Activated naive CD8-positive, alpha-beta T cell (primary cell): ENCODE measurements around the gene SPSB4.

Experiments
- H3K27ac Mint-ChIP-seq: one replicate; pipeline ENCODE4 v1.8.0; 2021; ENCODE audit warnings: mixed read lengths
- H3K27me3 Mint-ChIP-seq: one replicate; pipeline ENCODE4 v1.8.0; 2021; ENCODE audit warnings: mixed read lengths
- H3K36me3 Mint-ChIP-seq: one replicate; pipeline ENCODE4 v1.8.0; 2021; ENCODE audit warnings: mixed read lengths
- H3K4me1 Mint-ChIP-seq: one replicate; pipeline ENCODE4 v1.8.0; 2021; ENCODE audit warnings: low read depth, mixed read lengths
- H3K4me3 Mint-ChIP-seq: one replicate; pipeline ENCODE4 v1.8.0; 2021; ENCODE audit warnings: mild to moderate bottlenecking, mixed read lengths
- H3K9me3 Mint-ChIP-seq: one replicate; pipeline ENCODE4 v1.8.0; 2021; ENCODE audit warnings: low read depth, mixed read lengths

The SPSB4 gene

DNA sequence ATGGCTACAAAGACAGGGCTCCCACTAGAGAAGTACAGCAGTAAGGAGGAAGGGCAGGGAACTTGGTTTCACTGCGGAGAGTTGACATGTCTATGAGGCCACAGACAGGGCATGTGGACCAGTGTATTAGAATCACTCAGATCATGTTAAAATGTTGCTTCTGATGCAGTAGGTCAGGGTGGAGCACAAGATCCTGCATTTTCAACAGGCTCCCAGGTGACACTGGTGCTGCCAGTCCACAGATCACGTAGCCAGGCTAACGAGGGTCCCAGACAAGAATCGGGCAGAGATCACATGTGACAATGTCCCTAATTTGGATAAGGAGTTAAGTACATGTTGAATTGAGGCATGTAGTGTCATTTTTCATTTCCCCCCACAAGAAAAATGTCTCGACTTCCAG lies 73.6 kb downstream of the SPSB4 start:
- H3K9me3 Mint-ChIP-seq: no peaks in the 10 kb centered on the region
- no peaks in the 10 kb centered on the region for H3K4me1 Mint-ChIP-seq
- no peak overlapping the region for H3K4me3 Mint-ChIP-seq
- H3K27me3 Mint-ChIP-seq: peaks cover 3% of the 10 kb centered on the region
- no peak overlapping the region for H3K27ac Mint-ChIP-seq
- no peaks in the 10 kb centered on the region for H3K36me3 Mint-ChIP-seq

DNA sequence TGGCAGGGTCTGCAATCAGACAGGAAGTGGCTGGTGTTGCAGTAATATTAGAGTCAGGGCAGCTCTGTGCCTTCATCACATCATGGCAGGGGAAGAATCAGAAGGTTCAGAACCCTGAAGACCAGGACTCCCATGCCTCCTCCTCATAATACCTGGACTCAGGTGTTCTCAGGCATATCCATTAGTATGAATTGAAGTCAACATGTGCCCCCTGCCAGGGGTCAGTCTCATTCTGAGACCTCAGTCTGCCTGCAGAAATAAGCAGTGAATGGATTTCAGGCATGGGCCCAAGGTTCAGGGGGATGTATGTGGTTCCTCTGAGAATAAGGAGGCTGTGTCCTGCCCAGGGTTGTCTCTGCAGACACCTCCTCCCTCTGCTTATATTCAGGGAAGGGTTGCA lies 74.2 kb downstream of the SPSB4 start:
- no peak overlapping the region for H3K27ac Mint-ChIP-seq
- no peaks in the 10 kb centered on the region for H3K4me1 Mint-ChIP-seq
- peaks cover 3% of the 10 kb centered on the region for H3K27me3 Mint-ChIP-seq
- no peak overlapping the region for H3K4me3 Mint-ChIP-seq
- H3K9me3 Mint-ChIP-seq: no peaks in the 10 kb centered on the region
- no peaks in the 10 kb centered on the region for H3K36me3 Mint-ChIP-seq

DNA sequence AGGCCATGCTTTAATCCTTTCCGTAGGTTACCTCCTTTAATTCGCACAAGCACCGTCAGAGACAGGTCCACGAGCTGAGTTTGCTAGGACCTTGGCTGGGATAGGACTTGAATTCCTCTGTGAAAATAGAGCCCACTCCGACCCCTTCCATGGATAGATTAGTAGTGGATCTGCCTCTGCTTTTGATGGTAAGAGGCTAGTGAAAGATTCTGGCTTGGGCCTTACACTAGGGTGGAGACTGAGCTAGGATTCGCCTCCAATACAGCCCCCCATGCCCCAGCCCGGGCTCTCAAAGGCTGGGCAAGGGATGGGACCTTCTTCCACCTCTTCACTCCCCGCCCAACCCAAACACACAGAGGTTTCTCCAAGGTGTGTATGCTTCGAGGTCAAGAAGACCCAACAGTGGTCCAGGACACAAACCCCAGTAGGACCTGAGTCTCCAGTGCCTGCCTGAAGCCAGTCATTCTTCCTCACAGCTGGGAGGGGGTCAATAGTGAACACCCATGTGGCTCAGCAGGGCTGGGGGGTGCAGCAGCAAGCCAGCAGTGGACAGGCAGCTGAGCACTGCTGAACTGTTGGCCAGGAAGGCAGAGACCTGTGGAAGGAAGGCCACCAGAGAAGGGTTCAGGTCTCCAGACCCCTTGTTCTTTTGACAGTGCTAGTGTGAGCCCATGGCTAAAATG lies 75.7 kb downstream of the SPSB4 start:
- no peaks in the 10 kb centered on the region for H3K9me3 Mint-ChIP-seq
- no peaks in the 10 kb centered on the region for H3K4me1 Mint-ChIP-seq
- H3K27ac Mint-ChIP-seq: no peak overlapping the region
- H3K27me3 Mint-ChIP-seq: peaks cover 3% of the 10 kb centered on the region
- no peak overlapping the region for H3K4me3 Mint-ChIP-seq
- H3K36me3 Mint-ChIP-seq: no peaks in the 10 kb centered on the region

DNA sequence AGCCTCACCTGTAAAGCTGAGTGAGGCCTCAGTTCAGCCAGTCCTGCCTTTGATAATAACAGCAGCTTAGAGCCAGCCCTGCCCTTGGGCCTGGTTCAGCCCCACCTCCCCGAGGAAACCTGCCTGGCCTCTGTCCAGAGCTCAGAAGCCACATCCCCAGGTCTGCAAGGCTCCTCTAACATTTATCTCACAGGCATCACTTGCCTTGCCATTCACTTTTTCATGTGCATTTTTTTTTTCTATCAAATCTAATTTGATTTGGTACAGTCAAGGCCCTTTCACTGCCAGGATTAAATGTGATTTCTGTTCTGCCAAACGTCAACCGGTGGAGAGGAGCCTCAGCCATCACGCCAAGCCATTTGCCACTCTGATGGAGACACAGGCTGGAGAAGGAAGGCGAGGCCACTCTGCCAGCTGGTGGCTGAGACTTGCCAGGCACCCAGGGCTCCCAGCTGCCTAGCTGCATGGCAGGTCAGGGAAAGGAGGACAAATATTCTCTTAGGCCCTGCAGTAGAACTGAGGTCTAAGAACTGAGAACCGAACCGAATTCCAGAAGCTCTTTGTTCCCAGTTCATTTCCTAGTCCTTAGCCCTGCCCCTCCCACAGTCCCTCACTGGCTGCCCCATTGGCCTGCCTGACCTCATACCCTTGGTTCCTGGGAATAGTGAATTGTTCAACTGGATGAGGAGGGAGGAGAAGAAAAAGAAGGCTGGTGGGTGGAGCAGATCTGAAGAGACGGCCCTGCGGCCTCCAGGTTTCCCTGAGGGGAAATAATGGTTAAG lies 76.4 kb downstream of the SPSB4 start:
- no peaks in the 10 kb centered on the region for H3K9me3 Mint-ChIP-seq
- no peaks in the 10 kb centered on the region for H3K36me3 Mint-ChIP-seq
- H3K27me3 Mint-ChIP-seq: peaks cover 3% of the 10 kb centered on the region
- H3K4me1 Mint-ChIP-seq: no peaks in the 10 kb centered on the region
- H3K27ac Mint-ChIP-seq: no peak overlapping the region
- H3K4me3 Mint-ChIP-seq: no peak overlapping the region

DNA sequence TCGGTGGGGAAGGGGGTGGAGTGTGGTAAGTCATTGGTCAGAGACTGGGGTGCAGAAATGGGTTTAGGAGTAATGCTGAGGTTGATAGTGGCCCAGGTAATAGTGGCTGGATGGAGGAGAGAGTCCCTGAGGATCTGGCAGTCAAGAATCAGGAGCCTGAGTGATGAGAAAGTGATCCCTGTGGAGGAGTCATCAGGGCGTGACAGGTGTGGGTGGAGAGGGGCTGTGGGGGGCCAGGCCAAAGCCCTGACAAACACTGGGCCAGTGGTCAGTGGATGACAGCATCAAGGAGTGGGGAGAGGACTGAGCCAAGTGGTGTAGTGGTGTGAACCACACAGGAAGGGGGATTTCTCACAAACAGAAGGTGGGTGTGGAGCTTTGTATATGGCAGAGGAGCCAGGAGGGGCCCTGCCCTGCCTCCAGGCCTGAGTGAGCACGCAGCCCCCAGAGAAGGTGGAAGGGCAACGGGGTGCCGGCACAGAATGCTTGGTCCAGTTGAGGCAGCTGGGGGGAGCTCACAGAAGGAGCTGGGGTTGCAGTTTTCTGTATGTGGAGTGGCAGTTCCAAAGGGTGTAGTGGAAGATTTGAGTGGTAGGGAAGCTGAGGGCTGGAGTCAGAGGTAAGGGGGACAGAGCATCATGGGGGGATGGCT lies 77.1 kb downstream of the SPSB4 start:
- Mint-ChIP-seq H3K9me3 (no peaks in the 10 kb centered on the region), H3K4me3 (no peak overlapping the region), H3K4me1 (no peaks in the 10 kb centered on the region), H3K27ac (no peak overlapping the region), H3K27me3 (peaks cover 3% of the 10 kb centered on the region), H3K36me3 (no peaks in the 10 kb centered on the region)

DNA sequence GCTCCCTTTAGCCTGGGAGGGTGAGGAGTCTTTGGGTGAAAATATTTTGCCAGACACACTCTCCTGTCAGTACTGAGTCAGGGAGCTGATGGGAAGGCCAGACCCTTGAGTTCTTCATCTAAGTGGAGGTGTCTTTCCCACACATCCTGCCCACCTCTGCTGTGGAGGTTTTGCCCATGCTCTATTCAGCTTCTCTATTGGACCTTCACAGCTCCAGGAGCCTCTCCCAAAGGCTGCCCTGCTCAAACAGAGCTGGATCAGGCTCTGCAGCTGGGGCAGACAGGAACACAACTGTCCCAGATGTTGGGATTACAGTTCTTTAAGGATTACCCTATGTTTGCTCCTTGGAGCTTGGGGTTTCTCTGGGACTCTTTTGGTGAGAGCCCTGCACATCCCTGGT lies 77.9 kb downstream of the SPSB4 start:
- Mint-ChIP-seq H3K36me3 (no peaks in the 10 kb centered on the region), H3K27me3 (peaks cover 3% of the 10 kb centered on the region), H3K9me3 (no peaks in the 10 kb centered on the region), H3K4me1 (no peaks in the 10 kb centered on the region), H3K4me3 (no peak overlapping the region), H3K27ac (no peak overlapping the region)

DNA sequence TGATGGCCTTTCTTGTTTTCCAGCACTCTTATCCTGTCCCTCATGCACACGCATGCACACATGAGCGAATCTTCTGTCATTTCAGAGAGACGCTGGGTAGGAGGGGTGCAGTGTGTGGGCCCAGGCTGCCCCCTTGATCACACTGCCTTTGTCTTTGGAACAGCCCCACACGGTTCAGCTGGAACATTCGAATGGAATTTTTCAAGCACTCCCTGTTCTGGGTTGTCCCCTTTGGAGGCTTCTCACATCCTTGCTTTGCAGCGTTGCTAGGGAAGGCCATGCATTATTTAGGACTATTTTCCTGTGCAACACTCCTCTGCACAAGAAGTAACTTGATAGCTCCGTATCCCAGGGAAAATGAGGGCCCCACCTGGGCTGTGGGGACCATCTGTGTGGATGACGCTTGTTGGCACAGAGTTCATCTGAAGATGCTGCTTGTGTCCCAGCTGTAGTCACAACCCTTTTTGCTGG lies 78.4 kb downstream of the SPSB4 start:
- Mint-ChIP-seq H3K36me3 (no peaks in the 10 kb centered on the region), H3K27me3 (peaks cover 3% of the 10 kb centered on the region), H3K4me1 (no peaks in the 10 kb centered on the region)

DNA sequence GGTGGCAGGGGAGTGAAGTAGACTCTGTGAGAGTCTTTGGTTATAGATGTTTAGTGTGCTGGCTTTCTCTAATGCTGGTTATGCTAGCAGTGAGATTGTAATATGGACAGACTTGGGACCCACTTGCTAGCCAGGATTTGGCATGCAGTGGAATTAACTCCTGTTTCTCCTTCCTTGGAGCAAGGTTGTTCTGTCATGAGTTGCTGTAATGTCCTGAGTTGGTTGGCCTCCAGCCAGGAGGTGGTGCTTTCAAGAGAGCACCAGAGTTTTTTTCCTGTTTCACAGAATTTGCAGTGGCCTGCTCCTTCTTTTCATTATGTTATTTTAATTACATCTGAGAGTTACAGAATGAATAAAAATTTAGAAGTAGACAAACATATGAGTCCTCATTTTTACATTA lies 92.4 kb downstream of the SPSB4 start:
- Mint-ChIP-seq H3K9me3 (peaks cover 30% of the 10 kb centered on the region), H3K36me3 (peaks cover 18% of the 10 kb centered on the region), H3K4me1 (no peaks in the 10 kb centered on the region), H3K27ac (no peak overlapping the region), H3K27me3 (peaks cover 11% of the 10 kb centered on the region), H3K4me3 (no peak overlapping the region)

More for the DNA sequence above, 78.4 kb downstream of the SPSB4 start:
- H3K4me3 Mint-ChIP-seq: no peak overlapping the region
- no peaks in the 10 kb centered on the region for H3K9me3 Mint-ChIP-seq
- H3K27ac Mint-ChIP-seq: no peak overlapping the region

DNA sequence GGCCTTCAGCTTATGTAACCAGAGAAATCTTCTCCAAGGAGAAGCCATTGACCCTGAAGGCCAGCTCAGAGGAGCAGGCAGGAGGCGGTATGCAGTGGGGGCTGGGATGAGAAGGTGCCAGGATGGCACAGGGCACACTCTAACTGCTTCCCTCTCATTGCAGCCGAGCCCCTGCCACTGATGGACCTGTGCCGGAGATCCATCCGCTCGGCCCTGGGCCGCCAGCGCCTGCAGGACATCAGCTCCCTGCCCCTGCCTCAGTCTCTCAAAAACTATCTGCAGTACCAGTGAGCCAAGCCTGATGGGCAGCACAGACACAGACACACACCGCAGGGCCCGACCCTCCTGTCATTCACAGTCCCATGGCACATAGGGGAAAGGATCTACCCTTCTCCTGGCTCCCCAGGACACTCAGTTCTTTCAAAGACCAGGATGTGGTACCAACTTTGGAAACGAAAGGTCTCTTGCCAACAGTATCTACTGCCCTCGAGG lies 95.9 kb downstream of the SPSB4 start:
- peaks cover 12% of the 10 kb centered on the region for H3K36me3 Mint-ChIP-seq
- peaks cover 18% of the 10 kb centered on the region for H3K9me3 Mint-ChIP-seq
- peaks cover 5% of the 10 kb centered on the region for H3K27me3 Mint-ChIP-seq
- no peak overlapping the region for H3K27ac Mint-ChIP-seq
- H3K4me3 Mint-ChIP-seq: no peak overlapping the region
- H3K4me1 Mint-ChIP-seq: no peaks in the 10 kb centered on the region

DNA sequence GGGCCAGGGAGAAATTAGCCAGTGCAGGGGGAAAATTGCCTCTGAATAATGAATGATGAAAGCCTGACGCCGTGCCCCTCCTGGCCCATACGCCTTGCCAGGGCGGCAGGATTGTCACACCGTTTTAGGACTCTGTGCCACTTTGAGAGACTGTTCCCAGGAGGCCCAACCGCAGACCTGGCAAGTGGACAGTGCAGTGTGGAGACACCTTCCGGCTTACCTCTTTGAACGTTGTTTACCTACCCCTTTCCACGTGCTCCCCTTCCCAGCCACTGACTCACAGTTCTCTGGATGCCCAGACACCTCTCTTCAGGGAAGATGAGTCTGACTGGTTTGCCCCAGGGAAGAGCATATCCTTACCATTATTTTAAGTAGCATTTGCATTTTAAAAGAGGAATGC lies 96.5 kb downstream of the SPSB4 start:
- H3K36me3 Mint-ChIP-seq: peaks cover 11% of the 10 kb centered on the region
- no peaks in the 10 kb centered on the region for H3K4me1 Mint-ChIP-seq
- no peak overlapping the region for H3K27ac Mint-ChIP-seq
- no peak overlapping the region for H3K4me3 Mint-ChIP-seq
- H3K9me3 Mint-ChIP-seq: peaks cover 13% of the 10 kb centered on the region
- H3K27me3 Mint-ChIP-seq: peaks cover 4% of the 10 kb centered on the region

DNA sequence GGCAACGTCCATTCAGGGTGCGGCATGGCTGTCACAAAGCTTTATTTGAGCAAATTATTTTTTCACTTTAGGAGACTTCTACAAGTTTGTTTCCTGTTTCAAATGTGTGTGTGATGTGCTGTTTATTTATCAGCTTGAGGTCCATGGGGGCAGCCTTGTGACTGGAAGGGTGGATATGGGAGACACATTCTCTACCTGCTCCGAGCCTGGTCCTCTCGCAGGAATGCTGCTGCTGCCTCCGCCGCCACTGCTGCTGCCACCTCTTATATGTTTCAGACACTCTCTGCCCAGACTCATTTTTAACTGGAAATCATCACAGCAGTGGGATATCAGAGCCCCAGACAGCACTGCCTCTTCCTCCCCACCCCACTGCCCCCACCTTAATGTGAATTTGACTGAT lies 97.0 kb downstream of the SPSB4 start:
- no peak overlapping the region for H3K27ac Mint-ChIP-seq
- H3K4me3 Mint-ChIP-seq: no peak overlapping the region
- peaks cover 4% of the 10 kb centered on the region for H3K27me3 Mint-ChIP-seq
- H3K9me3 Mint-ChIP-seq: peaks cover 10% of the 10 kb centered on the region
- no peaks in the 10 kb centered on the region for H3K4me1 Mint-ChIP-seq
- H3K36me3 Mint-ChIP-seq: peaks cover 9% of the 10 kb centered on the region

DNA sequence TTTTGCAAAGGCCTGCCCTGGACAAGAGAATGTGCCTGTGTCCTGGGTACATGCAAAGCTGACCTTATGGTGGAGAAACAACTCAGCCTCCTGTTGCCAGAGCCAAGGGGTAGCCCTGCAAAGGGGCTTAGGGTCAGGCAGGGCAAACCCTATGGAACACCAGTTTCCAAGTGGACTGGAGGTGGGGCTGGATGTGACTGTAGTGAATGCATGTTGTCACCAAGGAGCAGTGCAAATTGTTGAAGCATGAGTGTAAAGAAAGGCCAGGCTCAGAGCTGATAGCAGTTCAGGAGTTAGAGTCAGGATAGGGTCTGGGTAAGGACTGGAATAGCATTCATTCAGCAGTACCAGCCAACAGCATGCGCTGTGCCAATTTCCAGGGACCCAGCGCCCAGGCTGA lies 97.6 kb downstream of the SPSB4 start:
- no peak overlapping the region for H3K27ac Mint-ChIP-seq
- peaks cover 7% of the 10 kb centered on the region for H3K9me3 Mint-ChIP-seq
- peaks cover 6% of the 10 kb centered on the region for H3K36me3 Mint-ChIP-seq
- H3K27me3 Mint-ChIP-seq: peaks cover 4% of the 10 kb centered on the region
- no peak overlapping the region for H3K4me3 Mint-ChIP-seq
- no peaks in the 10 kb centered on the region for H3K4me1 Mint-ChIP-seq

DNA sequence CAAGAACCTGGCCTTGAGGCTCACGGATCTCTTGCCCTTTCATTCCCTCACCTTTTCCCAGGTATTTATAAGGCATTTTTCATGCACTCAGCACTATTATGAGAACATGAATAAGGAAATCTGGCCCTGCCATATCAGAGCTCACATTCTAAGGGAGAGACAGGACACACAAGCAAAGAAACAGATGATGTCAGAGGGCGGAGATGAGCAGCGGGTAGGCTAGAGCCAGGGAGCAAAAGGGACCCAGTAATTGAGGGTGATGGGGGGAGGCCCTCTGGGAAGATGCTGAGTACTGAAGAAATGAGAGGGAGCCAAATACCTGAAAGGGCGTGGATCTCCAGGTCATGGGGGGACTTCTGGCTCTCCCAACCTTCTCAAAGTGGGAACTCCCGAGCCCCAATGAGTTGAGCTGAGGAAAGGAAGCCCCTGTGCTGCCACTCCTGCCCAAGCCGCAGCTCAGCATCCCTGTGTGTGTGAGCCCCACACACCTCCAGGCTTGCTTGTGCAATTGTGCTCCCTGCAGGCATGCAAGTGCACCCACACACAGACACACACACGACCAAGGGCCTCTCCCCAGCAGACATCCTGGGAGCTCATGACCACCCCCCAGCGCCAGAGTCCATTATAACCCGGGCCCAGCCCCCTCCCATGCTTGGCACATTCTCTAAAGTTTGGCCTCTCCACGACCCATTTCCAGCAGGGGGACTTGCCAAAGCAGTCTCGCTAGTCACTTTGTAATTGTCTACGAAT lies 99.1 kb downstream of the SPSB4 start:
- no peaks in the 10 kb centered on the region for H3K27me3 Mint-ChIP-seq

DNA sequence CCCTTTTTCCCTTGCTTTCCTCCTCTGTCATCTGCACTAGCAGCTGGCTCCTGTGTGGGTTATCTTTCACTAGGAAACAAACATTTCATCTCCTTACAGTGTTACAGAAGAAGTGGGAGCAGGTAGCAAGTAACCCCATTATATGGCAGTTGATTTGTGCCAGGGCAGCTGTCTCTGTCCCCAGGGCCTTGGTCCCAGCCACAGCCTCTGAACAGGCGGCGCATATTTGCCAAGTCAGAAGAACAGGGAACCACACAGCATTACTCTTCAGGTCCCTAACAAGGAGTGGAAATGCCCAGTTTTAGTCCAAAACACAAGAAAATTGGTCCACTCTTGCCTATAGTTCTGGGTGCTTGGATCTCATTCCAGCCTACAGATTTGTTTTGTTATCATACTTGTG lies 99.8 kb downstream of the SPSB4 start:
- no peak overlapping the region for H3K4me3 Mint-ChIP-seq
- H3K27me3 Mint-ChIP-seq: no peaks in the 10 kb centered on the region
- no peaks in the 10 kb centered on the region for H3K9me3 Mint-ChIP-seq
- H3K4me1 Mint-ChIP-seq: no peaks in the 10 kb centered on the region
- H3K36me3 Mint-ChIP-seq: no peaks in the 10 kb centered on the region
- no peak overlapping the region for H3K27ac Mint-ChIP-seq

More for the DNA sequence above, 99.1 kb downstream of the SPSB4 start:
- no peak overlapping the region for H3K4me3 Mint-ChIP-seq
- H3K4me1 Mint-ChIP-seq: no peaks in the 10 kb centered on the region
- no peak overlapping the region for H3K27ac Mint-ChIP-seq
- H3K9me3 Mint-ChIP-seq: no peaks in the 10 kb centered on the region
- no peaks in the 10 kb centered on the region for H3K36me3 Mint-ChIP-seq
